IPS-20b (cell line): Measurements from ENCODE around the gene UBE2O.

Source experiments
- H3K27ac ChIP-seq: one replicate; pipeline ENCODE4 v1.5.1; 2013; ENCODE audit warnings: low read length
- H3K27me3 ChIP-seq: 2 replicates; pipeline ENCODE4 v1.6.1; 2013; ENCODE audit warnings: mild to moderate bottlenecking, low read length, inconsistent platforms; ENCODE audit not compliant: insufficient read depth
- H3K36me3 ChIP-seq: 2 replicates; pipeline ENCODE4 v1.6.1; 2013; ENCODE audit warnings: low read depth, mild to moderate bottlenecking, inconsistent platforms, low read length, moderate library complexity; ENCODE audit not compliant: insufficient read depth
- H3K4me1 ChIP-seq: 2 replicates; pipeline ENCODE4 v1.6.1; 2013; ENCODE audit warnings: mild to moderate bottlenecking, control low read depth, inconsistent platforms, low read length, moderate library complexity; ENCODE audit not compliant: insufficient read depth
- H3K4me3 ChIP-seq: 2 replicates; pipeline ENCODE4 v1.5.1; 2013; ENCODE audit warnings: mild to moderate bottlenecking, low read length, inconsistent platforms
- H3K9ac ChIP-seq: 2 replicates; pipeline ENCODE4 v1.6.1; 2013; ENCODE audit warnings: low read depth, mild to moderate bottlenecking, inconsistent platforms, low read length, moderate library complexity
- H3K9me3 ChIP-seq: 2 replicates; pipeline ENCODE4 v1.6.1; 2013; ENCODE audit warnings: mild to moderate bottlenecking, low read depth, low read length, inconsistent platforms; ENCODE audit not compliant: insufficient read depth

The UBE2O gene

DNA sequence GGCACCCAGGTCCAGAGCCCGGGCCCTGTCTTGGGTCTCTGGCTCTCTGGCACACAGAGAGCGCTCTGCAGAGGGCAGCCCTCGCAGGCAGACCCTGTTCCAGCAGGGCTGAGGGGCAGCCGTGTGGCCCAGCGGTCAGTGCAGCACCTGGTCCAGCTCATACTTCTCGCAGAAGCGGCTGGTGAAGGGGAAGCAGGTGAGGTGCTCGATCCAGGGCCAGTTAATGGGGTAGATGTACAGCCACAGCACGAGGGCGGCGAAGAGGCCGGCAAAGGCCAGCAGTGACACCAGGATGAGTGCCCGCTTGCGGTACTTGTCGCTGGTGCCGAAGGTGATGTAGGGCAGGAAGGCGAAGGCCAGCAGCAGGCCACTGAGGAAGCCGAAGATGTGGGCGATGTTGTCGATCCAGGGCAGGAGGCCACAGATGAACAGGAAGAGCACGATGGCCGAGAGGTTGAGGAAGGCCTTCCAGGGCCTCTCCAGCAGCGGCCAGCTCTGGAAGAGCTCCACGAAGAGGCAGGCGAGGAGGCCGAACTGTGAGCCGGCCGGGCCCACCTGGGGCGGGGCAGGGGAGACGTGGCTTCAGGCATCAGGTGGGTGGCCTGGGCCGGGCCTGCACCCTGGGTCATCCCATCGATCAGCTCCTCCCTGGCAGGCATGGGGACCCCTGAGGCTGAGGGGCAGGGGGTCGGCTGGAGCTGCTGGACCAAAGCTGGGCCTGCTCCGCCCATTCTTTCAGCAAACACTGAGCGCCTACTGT, 18.7 kb upstream of the UBE2O start:
- Histone ChIP-seq H3K27me3 (no peaks in the 10 kb centered on the region), H3K27ac (no peak overlapping the region), H3K4me3 (no peak overlapping the region), H3K9ac (no peak overlapping the region), H3K9me3 (no peaks in the 10 kb centered on the region), H3K4me1 (peaks cover 7% of the 10 kb centered on the region; the same call in 1 of the 2 replicates), H3K36me3 (0 out of 2 replicates have a peak, but pooled peaks cover 6% of the 10 kb centered on the region)

GRCh38 chr17:76469991-76470739, 17.2 kb upstream of the UBE2O start:
- Histone ChIP-seq H3K4me3 (no peak overlapping the region), H3K9ac (no peak overlapping the region), H3K27ac (no peak overlapping the region), H3K9me3 (no peaks in the 10 kb centered on the region), H3K27me3 (no peaks in the 10 kb centered on the region), H3K36me3 (0 out of 2 replicates have a peak, but pooled peaks cover 6% of the 10 kb centered on the region), H3K4me1 (peaks cover 7% of the 10 kb centered on the region; the same call in 1 of the 2 replicates)

- Histone ChIP-seq H3K9ac (no peak overlapping the region), H3K4me1 (peaks cover 7% of the 10 kb centered on the region; the same call in 1 of the 2 replicates), H3K27ac (no peak overlapping the region)
Observed at GRCh38 chr17:76469076-76469990, 16.4 kb upstream of the UBE2O start.

DNA sequence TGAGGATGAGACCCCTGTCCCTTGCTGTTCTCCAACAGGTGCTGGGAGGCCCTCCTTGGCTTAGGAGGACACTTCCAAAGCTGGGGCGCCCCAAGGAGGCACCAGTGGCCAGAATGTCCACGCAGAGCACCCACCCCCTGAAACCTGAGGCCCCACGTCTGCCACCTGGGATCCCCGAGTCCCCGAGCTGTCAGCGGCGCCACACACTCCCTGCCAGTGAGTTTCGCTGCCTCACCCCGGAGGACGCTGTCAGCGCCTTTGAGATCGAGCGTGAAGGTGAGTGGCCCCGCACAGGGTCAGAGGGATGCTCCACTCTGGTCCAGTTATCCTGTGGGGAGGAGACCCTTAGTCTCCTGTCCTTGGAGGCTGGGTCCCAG, 15.7 kb upstream of the UBE2O start:
- H3K27ac ChIP-seq, result no peak overlapping the region
- 0 out of 2 replicates have a peak, but pooled peaks cover 6% of the 10 kb centered on the region for H3K36me3 ChIP-seq
- no peak overlapping the region for H3K9ac ChIP-seq
- H3K27me3 ChIP-seq, result no peaks in the 10 kb centered on the region
- H3K9me3 ChIP-seq, result no peaks in the 10 kb centered on the region
- no peak overlapping the region for H3K4me3 ChIP-seq
- H3K4me1 ChIP-seq, result peaks cover 7% of the 10 kb centered on the region; the same call in 1 of the 2 replicates

More at GRCh38 chr17:76469076-76469990, 16.4 kb upstream of the UBE2O start:
- H3K9me3 ChIP-seq, result no peaks in the 10 kb centered on the region
- no peak overlapping the region for H3K4me3 ChIP-seq
- H3K36me3 ChIP-seq, result 0 out of 2 replicates have a peak, but pooled peaks cover 6% of the 10 kb centered on the region
- no peaks in the 10 kb centered on the region for H3K27me3 ChIP-seq

- Histone ChIP-seq H3K27me3 (no peaks in the 10 kb centered on the region), H3K36me3 (0 out of 2 replicates have a peak, but pooled peaks cover 6% of the 10 kb centered on the region), H3K27ac (no peak overlapping the region), H3K4me3 (no peak overlapping the region), H3K9me3 (no peaks in the 10 kb centered on the region), H3K4me1 (peaks cover 7% of the 10 kb centered on the region; the same call in 1 of the 2 replicates), H3K9ac (no peak overlapping the region)
Observed at GRCh38 chr17:76467809-76468633, 15.1 kb upstream of the UBE2O start.

DNA sequence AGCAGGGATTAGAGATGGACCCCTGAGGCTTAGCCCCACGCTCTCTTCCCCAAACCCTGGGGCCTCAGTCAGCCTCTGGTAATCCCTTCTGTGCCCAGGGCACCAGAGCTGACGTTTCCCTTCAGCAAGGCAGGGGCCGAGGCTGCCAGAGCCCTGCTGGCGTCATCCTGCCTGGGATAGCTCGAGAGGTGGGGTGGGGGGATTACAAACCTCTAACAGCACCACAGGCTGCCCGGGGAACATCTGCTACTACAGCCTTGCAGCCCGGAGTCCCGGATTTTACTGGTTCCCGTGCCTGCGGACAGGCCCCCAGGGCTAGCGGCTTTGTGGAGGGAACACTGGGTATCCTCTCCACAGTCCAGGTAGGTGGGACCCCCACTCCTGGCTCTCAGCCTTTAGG, 14.4 kb upstream of the UBE2O start, which contains the start of gene AANAT:
TSS of gene AANAT (plus strand) at position 238 of the 400 bp plus-strand sequence. CDS start 1,144 bp downstream, outside the sequence.
- H3K9ac ChIP-seq, result no peak within 1 kb of the TSS
- no peak within 1 kb of the TSS for H3K4me3 ChIP-seq
- no peaks in the 10 kb centered on the region for H3K9me3 ChIP-seq
- 0 out of 2 replicates have a peak, but pooled peaks cover 5% of the 10 kb centered on the region for H3K36me3 ChIP-seq
- H3K27me3 ChIP-seq, result no peaks in the 10 kb centered on the region
- H3K4me1 ChIP-seq, result peaks cover 7% of the 10 kb centered on the region; the same call in 1 of the 2 replicates
- H3K27ac ChIP-seq, result no peak within 1 kb of the TSS

DNA sequence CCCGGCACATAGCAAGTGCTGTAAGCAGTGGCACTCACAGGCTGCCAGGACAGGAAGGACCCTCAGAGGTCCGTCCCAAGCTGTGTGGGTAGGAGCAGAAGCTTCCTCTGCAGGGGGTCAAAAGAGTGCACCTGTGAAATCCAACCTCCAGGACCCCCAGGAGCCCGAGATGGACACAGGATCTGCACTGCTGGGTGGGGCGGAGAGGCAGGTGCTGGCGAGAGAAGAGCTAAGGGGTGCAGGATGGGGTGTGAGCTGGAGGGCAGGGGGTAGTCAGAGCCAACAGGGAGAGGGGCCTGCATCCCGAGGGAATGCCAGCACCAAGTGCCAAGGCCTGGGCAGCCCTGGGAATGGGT, 13.8 kb upstream of the UBE2O start:
- Histone ChIP-seq H3K4me1 (peaks cover 8% of the 10 kb centered on the region), H3K27ac (no peak overlapping the region), H3K9ac (no peak overlapping the region), H3K4me3 (no peak overlapping the region), H3K9me3 (no peaks in the 10 kb centered on the region), H3K36me3 (no peaks in the 10 kb centered on the region), H3K27me3 (no peaks in the 10 kb centered on the region)

DNA sequence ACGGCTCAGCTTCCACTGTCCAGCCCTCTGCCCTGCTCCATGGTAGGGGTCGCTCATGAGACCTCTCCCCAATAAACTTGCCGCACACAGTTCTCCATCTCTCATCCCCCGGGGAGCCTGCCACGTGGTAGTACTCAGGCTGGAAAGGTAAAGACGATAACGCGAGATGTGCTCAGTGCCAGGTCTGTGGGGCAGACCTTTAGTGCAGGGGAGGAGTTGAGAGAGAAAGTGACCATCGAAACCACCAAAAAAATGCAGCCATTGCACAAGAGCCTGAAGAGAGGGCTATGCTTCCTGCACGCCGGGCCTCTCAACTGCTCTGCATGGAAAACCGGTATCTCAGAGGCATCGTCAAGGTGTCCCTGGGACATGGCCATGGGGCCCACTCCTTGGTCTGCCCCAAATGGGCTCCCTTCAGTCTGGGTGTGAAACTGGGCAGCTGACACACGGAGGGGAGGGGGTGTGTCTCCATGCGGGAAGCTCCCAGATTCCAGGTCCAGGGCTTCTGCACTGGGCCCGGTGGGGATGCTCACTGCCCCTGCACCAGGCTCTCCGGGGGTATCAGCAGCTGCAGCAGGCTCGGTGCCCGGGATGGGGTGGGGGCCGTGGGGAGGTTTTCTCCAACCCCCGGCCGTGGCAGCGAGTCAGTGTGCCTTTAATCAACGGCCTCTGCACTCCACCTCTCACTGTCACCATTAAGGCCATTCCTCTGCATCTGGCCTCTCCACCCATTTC, 9.8 kb upstream of the UBE2O start:
- Histone ChIP-seq H3K4me1 (peaks cover 14% of the 10 kb centered on the region), H3K36me3 (no peaks in the 10 kb centered on the region)

DNA sequence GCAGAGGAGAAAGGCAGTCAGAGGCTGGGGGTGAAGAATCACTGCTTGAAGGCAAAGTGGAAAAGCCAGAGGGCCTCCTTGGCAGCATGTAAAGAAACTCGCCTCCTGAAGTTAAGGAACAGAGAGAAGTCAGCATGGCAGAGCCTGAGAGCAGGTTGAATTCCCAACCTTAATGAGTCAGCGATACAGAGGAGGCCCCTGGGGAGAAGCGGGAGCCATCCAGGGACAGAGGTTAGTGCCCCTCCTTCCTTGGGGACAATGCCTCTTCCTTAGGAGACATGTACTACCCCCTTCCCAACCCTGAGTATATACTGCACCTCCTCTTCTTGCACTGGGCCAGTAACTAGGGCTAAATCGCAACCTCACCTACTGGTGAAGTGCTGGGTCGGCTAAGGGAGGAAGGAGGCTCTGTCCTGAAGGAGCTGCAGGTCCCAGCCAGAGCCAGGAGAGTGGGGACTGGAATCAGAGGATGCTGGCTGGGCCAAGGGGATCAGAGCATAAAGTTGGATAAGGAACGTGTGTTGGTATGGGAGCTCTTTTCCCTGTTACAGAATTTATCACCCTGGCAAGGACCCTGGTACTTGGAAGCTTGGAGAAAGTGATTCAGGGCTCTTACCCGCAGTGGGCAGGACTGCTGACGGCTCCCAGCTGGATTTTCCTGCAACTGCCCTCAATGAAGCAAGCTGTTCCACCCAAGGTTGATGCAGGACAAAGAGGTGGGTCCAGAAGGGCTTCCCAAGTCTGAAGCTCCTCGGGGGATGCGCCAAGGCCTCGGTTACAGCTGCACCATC, 9.0 kb upstream of the UBE2O start:
- Histone ChIP-seq H3K27me3 (no peaks in the 10 kb centered on the region), H3K9ac (no peak overlapping the region), H3K4me3 (no peak overlapping the region), H3K27ac (no peak overlapping the region), H3K4me1 (peaks cover 8% of the 10 kb centered on the region), H3K9me3 (no peaks in the 10 kb centered on the region), H3K36me3 (no peaks in the 10 kb centered on the region)

More for the DNA sequence above, 9.8 kb upstream of the UBE2O start:
- Histone ChIP-seq H3K9me3 (no peaks in the 10 kb centered on the region), H3K27ac (no peak overlapping the region), H3K9ac (no peak overlapping the region), H3K27me3 (no peaks in the 10 kb centered on the region), H3K4me3 (no peak overlapping the region)

DNA sequence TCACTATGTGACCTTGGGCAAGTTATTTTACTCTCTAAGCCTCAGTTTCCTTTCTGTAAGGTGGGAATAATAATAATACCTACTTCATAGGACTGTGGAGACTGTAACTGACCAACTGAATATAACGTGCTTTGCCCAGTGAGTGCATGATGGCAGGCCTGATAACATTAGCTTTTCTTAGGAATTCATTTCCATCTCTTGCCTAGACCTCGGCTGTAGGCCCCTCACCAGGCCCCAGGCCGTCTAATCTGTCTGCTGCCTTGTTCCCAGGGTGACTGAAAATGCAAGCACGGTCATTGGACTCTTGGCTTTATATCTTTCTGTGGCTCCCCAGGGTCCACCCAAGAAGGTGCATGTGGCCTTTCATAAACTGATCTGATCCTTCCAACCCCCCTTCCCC, 6.7 kb upstream of the UBE2O start:
- Histone ChIP-seq H3K27ac (no peak overlapping the region), H3K36me3 (no peaks in the 10 kb centered on the region), H3K4me3 (no peak overlapping the region), H3K9ac (no peak overlapping the region), H3K4me1 (peaks cover 8% of the 10 kb centered on the region), H3K9me3 (no peaks in the 10 kb centered on the region), H3K27me3 (no peaks in the 10 kb centered on the region)
